ENCODE measurements around the gene PCCB. TPM values are rescaled to one million over a fixed set of nuclear protein-coding genes. Genes with fewer than 3 reads are reported as not detected.
A peak's percentile ranks its signal among the peaks of the same experiment; 100 is the strongest.
"Not testable (repeated sequence)": the region's sequence is repeated elsewhere in the genome, so short reads cannot be mapped to it uniquely, and the experiment has no call there.

Gene PCCB
- total RNA-seq, 2 experiments from 2014 or later, result 23.9 to 25.2 TPM

DNA sequence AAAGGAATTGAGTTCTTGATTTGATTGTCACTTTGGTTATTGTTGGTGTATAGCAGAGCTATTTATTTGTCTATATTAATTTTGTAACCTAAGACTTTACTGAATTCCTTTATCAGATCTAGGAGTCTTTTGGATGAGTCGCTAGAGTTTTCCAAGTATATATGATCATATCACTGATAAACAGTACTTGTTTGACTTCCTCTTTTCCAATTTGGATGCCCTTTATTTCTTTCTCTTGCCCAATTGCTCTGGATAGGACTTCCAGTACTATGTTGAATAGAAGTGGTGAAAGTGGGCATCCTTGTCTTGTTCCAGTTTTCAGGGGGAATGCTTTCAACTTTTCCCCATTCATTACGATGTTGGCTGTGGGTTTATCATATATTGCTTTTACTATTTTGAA, 21.5 kb downstream of the PCCB start:
- H3K9me3 Mint-ChIP-seq; DNase-seq; POLR2A ChIA-PET; H3K27me3 Mint-ChIP-seq; H3K4me3 Mint-ChIP-seq; ATAC-seq (ENCODE audit: low read depth): not testable (repeated sequence)
- peaks cover 55% of the 10 kb centered on the region for H3K36me3 Mint-ChIP-seq
- peak overlapping the region; percentile 22 for H3K27ac Mint-ChIP-seq
- H3K4me1 Mint-ChIP-seq, result peaks cover 18% of the 10 kb centered on the region

DNA sequence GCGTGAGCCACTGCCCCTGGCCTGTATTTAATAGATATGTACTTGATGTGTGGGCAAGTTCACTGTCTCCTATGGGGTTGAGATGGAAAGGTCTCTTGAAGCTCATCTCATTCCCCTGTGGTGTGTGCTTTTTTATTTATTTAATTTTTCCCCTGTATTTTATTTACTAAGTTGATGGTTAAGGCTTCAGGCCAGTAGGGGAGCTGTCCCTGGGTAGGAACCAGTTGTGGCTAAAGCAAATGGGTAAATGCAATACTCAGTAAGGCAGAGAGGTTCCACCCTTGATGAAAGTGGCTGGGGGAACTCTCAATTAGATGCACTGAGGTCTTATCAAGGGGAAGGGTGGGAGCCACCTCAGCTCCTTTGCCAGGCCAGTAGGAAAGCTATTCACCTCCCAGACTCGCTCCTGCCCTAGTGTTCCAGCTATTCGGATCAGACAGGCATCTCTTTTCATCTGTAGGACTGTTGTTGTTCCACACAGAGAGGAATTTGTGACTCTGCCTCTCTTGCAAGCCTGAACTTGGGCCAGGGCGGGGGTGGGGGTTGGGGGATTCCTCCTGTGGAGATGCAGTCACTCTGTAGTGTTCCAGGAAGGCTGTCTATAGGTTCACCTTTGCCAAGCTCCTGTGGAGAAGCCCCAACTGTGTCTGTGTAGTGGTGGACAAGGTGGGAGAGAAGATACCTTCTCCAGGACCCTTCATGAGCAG, 26.1 kb downstream of the PCCB start:
- no peak overlapping the region for H3K4me3 Mint-ChIP-seq
- no peaks in the 10 kb centered on the region for H3K27me3 Mint-ChIP-seq
- peaks cover 67% of the 10 kb centered on the region for H3K36me3 Mint-ChIP-seq
- no peak for DNase-seq
- no peak for ATAC-seq (ENCODE audit: low read depth)
- peaks cover 14% of the 10 kb centered on the region for H3K9me3 Mint-ChIP-seq
- H3K4me1 Mint-ChIP-seq, result peaks cover 13% of the 10 kb centered on the region
- H3K27ac Mint-ChIP-seq, result no peak overlapping the region
- POLR2A ChIA-PET, result no interaction called here

DNA sequence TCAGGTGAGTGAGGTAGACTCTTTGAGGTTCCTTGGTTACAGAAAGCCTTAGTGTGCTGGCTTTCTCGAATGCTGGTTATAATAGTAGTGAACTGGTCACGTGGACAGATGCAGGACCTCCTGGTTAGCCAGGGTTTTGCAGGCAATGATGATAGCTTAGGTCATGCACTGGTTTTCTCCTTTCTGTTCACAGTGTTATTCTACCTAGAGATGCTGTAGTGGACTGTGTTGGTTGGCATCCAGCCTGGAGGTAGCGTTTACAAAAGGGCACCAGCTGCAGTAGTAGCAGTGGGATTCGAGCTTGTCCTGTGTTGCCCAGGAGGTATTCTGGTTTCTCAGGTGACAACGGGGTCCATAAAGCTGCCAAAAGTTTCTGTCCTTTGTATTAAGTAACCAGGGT, 27.0 kb downstream of the PCCB start:
- no peaks in the 10 kb centered on the region for H3K27me3 Mint-ChIP-seq
- no peak overlapping the region for H3K27ac Mint-ChIP-seq
- H3K36me3 Mint-ChIP-seq, result peaks cover 66% of the 10 kb centered on the region
- peaks cover 12% of the 10 kb centered on the region for H3K9me3 Mint-ChIP-seq
- ATAC-seq (ENCODE audit: low read depth), result no peak
- no peak overlapping the region for H3K4me3 Mint-ChIP-seq
- H3K4me1 Mint-ChIP-seq, result peaks cover 11% of the 10 kb centered on the region
- no peak for DNase-seq
- POLR2A ChIA-PET, result no interaction called here

DNA sequence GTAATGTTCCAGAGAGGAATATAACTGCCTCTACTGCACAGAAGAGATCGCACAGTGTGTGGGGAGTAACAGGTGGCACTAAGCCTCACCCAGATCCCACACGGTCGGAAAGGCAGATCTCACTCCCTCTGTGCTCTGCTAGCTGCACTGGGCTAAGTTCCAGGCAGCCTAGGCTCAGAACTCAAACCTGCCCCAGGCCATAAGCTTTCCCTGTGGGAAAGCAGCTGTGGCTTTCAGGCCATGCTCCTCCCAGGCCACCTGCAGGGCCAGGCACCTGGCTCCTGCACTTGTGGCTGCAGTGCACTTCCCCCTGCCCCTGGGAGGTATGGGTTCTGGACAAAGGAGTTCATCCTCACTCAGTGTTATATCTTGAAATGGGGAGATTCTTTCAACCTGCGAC, 27.5 kb downstream of the PCCB start:
- H3K36me3 Mint-ChIP-seq, result peaks cover 64% of the 10 kb centered on the region
- H3K9me3 Mint-ChIP-seq, result peaks cover 12% of the 10 kb centered on the region
- no peak overlapping the region for H3K27ac Mint-ChIP-seq
- DNase-seq, result no peak
- H3K4me1 Mint-ChIP-seq, result peaks cover 8% of the 10 kb centered on the region
- no peak overlapping the region for H3K4me3 Mint-ChIP-seq
- no peak for ATAC-seq (ENCODE audit: low read depth)
- POLR2A ChIA-PET, result no interaction called here
- no peaks in the 10 kb centered on the region for H3K27me3 Mint-ChIP-seq

DNA sequence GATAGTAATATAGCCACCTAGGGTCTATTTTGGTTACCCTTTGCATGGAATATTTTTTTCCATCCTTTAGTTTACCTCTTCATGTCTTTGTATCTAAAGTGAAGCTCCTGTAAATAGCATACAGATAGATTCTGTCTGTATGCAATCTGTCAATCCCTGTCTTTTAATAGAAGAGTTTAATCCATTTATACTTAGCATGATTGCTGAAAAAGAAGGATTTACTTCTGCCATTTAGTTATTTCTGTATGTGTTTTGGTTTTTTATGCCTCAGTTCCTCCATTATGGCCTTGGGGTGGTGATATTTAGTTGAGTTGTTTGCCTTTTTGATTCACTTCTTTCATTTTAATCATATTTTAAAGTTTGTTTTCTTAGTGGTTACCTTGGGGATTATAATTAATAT, 29.0 kb downstream of the PCCB start:
- ATAC-seq (ENCODE audit: low read depth), result no peak
- H3K9me3 Mint-ChIP-seq, result peaks cover 11% of the 10 kb centered on the region
- H3K4me3 Mint-ChIP-seq, result no peak overlapping the region
- peaks cover 62% of the 10 kb centered on the region for H3K36me3 Mint-ChIP-seq
- POLR2A ChIA-PET, result no interaction called here
- no peak overlapping the region for H3K27ac Mint-ChIP-seq
- peaks cover 3% of the 10 kb centered on the region for H3K4me1 Mint-ChIP-seq
- H3K27me3 Mint-ChIP-seq, result no peaks in the 10 kb centered on the region
- DNase-seq, result no peak

DNA sequence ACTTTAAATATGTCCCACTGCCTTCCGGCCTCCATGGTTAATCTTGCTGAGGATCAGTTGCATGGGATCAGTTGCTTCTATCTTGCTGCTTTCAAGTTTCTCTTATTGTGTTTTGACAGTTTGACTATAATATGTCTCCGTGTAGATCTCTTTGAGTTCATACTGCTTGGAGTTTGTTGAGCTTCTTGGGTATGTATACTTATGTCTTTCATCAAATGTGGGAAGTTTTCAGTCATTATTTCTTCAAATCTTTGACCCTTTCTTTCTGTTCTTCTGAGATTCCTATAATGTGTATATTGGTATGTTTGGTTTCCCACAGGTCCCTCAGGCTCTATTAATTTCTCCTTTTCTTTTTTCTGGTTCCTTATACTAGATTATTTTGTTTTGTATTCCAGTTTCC, 30.8 kb downstream of the PCCB start:
- peaks cover 8% of the 10 kb centered on the region for H3K9me3 Mint-ChIP-seq
- no peak overlapping the region for H3K27ac Mint-ChIP-seq
- H3K4me1 Mint-ChIP-seq, result no peaks in the 10 kb centered on the region
- H3K4me3 Mint-ChIP-seq, result no peak overlapping the region
- ATAC-seq (ENCODE audit: low read depth) (no peak), DNase-seq (no peak)
- POLR2A ChIA-PET, result no interaction called here
- no peaks in the 10 kb centered on the region for H3K27me3 Mint-ChIP-seq
- H3K36me3 Mint-ChIP-seq, result peaks cover 59% of the 10 kb centered on the region

DNA sequence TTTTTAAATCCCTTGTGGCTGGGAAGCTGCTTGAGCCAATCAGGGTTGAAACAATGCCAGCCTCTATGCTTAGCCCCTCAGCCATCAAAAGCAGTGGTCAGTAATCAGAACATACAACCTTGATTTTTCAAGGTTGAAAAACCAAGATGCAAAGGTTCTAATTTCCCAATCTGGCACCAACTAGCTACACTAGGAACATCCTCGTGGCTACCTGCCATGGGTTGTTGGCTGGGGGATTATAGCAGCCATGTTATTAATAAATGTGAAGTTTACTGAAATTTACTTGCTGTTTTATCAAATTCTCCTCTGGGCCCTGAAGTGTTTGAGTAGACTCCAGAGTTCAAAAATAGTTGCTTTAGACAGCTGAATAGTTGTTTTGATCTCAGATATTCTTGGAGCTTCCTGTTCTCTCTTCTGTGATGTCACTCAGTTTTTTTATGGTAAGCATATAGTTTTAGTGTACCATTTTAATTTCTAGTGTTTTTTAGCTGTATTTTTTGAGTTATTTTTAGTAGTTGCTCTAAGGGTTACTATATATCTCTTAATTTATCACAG, 31.9 kb downstream of the PCCB start:
- Mint-ChIP-seq H3K4me1 (no peaks in the 10 kb centered on the region), H3K27me3 (no peaks in the 10 kb centered on the region), H3K36me3 (peaks cover 61% of the 10 kb centered on the region), H3K4me3 (no peak overlapping the region), H3K27ac (no peak overlapping the region), H3K9me3 (peaks cover 8% of the 10 kb centered on the region)
- DNase-seq, result no peak
- no peak for ATAC-seq (ENCODE audit: low read depth)
- POLR2A ChIA-PET, result no interaction called here

DNA sequence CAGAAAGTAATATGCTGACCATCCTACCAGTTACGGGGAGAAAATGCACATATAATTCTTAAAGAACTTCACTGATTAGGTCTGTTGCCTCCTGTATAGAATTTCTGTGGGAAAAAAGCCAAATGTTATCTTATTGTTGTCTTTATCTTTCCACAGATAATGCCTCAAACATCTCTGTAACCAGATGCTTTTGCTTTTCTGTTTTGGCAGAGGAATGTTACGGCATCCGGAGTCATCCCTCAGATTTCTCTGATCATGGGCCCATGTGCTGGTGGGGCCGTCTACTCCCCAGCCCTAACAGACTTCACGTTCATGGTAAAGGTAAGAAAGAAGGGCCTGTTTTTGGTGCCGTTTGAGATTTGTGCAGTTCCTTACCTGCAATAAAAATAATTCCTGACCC, 33.5 kb downstream of the PCCB start:
- POLR2A ChIA-PET, result no interaction called here
- Mint-ChIP-seq H3K27me3 (no peaks in the 10 kb centered on the region), H3K9me3 (peaks cover 8% of the 10 kb centered on the region), H3K4me1 (no peaks in the 10 kb centered on the region), H3K4me3 (no peak overlapping the region), H3K27ac (no peak overlapping the region), H3K36me3 (peaks cover 52% of the 10 kb centered on the region)
- DNase-seq, result no peak
- no peak for ATAC-seq (ENCODE audit: low read depth)

DNA sequence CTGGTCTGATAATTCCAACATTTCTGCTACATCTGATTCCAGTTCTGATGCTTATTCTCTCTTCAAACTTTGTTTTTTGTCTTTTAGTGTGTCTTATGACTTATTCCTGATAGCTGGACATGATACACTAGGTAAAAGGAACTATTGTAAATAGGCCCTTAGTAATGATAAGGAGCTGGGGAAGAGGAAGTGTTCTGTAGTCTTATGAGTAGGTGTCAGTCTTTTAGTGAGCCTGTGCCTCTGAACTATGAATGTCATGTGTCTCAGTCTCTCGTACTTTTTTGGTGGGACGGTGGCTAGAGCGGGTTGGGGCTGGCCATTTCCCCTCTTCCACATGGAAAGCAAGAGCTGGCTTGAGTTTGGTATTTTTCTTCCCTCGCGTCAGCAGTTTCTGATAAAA, 41.2 kb downstream of the PCCB start:
- peaks cover 29% of the 10 kb centered on the region for H3K36me3 Mint-ChIP-seq
- POLR2A ChIA-PET, result no interaction called here
- peaks cover 4% of the 10 kb centered on the region for H3K4me1 Mint-ChIP-seq
- peaks cover 2% of the 10 kb centered on the region for H3K9me3 Mint-ChIP-seq
- H3K27me3 Mint-ChIP-seq, result no peaks in the 10 kb centered on the region
- no peak overlapping the region for H3K27ac Mint-ChIP-seq
- DNase-seq (no peak), ATAC-seq (ENCODE audit: low read depth) (no peak)
- no peak overlapping the region for H3K4me3 Mint-ChIP-seq

DNA sequence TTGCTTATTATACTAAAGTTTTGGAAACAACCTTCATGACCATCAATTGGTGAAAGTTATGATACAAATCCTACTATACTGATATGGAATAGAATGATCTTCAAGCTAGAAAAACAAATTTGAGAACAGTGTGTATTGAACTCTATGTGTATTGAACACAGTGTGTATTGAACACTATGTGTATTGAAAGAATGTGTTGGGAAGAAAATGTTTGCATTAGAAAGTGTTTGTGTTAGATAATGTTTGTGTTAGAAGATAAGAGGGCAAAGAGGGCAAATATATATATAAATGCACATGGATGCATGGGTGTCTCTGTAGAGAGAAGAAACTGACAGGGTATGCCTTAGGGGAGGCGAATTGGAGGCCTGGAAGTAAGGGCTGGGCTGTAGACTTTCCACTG, 42.4 kb downstream of the PCCB start:
- DNase-seq (no peak), ATAC-seq (ENCODE audit: low read depth) (no peak)
- H3K36me3 Mint-ChIP-seq, result peaks cover 25% of the 10 kb centered on the region
- H3K4me3 Mint-ChIP-seq, result no peak overlapping the region
- POLR2A ChIA-PET, result no interaction called here
- H3K4me1 Mint-ChIP-seq, result peaks cover 4% of the 10 kb centered on the region
- H3K9me3 Mint-ChIP-seq, result peaks cover 2% of the 10 kb centered on the region
- no peaks in the 10 kb centered on the region for H3K27me3 Mint-ChIP-seq
- H3K27ac Mint-ChIP-seq, result peak overlapping the region; percentile 23

DNA sequence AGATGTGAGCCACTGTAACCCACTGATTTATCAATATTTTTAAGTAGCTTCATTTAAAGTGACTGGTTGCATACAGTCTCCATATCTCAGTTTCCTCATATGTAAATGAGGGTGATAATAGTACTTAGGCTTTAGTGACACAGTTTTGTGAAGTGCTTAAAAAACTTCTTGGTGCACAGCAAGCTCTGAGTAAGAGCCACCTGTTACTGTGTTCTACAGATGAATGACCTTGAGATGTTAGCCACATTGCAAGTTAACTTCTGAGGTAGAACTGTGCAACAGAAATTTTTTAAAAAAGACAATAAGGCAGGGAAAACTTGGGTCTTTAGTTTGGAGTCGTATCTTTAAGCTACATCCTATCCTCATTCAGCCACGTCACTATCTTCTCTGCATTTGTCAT, 43.1 kb downstream of the PCCB start:
- Mint-ChIP-seq H3K36me3 (peaks cover 24% of the 10 kb centered on the region), H3K4me3 (no peak overlapping the region), H3K9me3 (peaks cover 2% of the 10 kb centered on the region), H3K27ac (no peak overlapping the region), H3K27me3 (no peaks in the 10 kb centered on the region), H3K4me1 (peaks cover 4% of the 10 kb centered on the region)
- no peak for DNase-seq
- no peak for ATAC-seq (ENCODE audit: low read depth)
- POLR2A ChIA-PET, result no interaction called here

DNA sequence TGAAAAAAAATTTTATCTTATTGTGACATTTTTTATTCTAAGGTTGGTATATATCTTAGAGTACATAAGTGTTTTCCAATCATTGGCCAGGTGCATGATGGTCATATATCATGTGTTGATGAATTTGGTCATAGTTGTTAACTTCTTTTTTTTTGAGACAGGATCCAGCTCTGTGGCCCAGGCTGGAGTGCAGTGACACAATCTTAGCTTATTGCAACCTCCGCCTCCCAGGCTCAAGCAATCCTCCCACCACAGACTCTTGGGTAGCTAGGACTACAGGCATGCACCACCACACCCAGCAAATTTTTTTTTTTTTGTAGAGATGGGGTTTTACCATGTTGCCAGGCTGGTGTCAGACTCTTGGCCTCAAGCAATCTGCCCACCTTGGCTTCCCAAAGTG, 44.0 kb downstream of the PCCB start:
- Mint-ChIP-seq H3K9me3 (peaks cover 2% of the 10 kb centered on the region), H3K4me1 (peaks cover 4% of the 10 kb centered on the region), H3K36me3 (peaks cover 24% of the 10 kb centered on the region), H3K4me3 (no peak overlapping the region), H3K27ac (no peak overlapping the region), H3K27me3 (no peaks in the 10 kb centered on the region)
- DNase-seq (no peak), ATAC-seq (ENCODE audit: low read depth) (no peak)
- POLR2A ChIA-PET, result no interaction called here

DNA sequence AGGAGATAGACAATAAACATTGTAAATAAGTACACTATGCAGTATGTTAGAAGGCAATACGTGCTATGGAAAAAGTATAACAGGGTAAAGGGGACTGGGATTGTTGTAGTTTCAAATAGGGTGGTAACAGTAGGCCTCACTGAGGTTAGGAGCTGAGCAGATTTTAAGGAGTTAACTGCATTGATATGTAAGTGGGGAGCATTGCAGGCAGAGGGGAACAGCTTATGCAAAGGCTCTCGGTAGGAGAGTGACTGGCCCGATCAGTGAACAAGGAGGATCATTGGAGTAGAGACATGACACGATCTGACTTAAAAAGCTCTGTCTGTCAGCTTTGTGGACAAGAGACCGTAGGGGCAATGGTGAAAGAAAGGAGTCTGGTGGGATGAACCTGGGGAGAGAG, 46.8 kb downstream of the PCCB start:
- ATAC-seq (ENCODE audit: low read depth) (no peak), DNase-seq (no peak)
- H3K27ac Mint-ChIP-seq, result no peak overlapping the region
- H3K36me3 Mint-ChIP-seq, result peaks cover 18% of the 10 kb centered on the region
- peaks cover 2% of the 10 kb centered on the region for H3K9me3 Mint-ChIP-seq
- POLR2A ChIA-PET, result no interaction called here
- H3K4me3 Mint-ChIP-seq, result no peak overlapping the region
- H3K27me3 Mint-ChIP-seq, result no peaks in the 10 kb centered on the region
- H3K4me1 Mint-ChIP-seq, result peaks cover 1% of the 10 kb centered on the region

DNA sequence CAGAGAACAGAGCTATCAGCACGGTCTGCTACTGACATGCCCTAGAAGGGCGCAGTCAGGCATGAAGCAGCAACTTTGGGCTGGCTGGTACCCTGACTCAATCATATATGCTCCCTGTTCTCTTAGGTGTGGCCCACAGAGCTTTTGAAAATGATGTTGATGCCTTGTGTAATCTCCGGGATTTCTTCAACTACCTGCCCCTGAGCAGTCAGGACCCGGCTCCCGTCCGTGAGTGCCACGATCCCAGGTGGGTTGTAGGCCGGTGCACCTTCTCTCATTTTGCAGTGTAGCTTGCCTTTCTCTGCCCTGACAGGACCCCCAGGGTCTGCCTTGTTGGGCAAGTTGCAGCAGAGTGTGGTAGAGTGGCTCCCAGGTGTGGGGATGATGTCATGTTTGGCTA, 47.7 kb downstream of the PCCB start:
- ATAC-seq (ENCODE audit: low read depth) (no peak), DNase-seq (no peak)
- Mint-ChIP-seq H3K27me3 (no peaks in the 10 kb centered on the region), H3K27ac (no peak overlapping the region), H3K4me1 (no peaks in the 10 kb centered on the region), H3K36me3 (peaks cover 14% of the 10 kb centered on the region), H3K9me3 (no peaks in the 10 kb centered on the region), H3K4me3 (no peak overlapping the region)
- POLR2A ChIA-PET, result no interaction called here

Data from activated naive CD8-positive, alpha-beta T cell treated with anti-CD3 and anti-CD28 coated beads, Interleukin-2, amount 10 ng/mL, durations not matched to agents 7 days and 5 days (primary cell).